ENCODE measurements around the gene ANKS1B. TPM values are rescaled to one million over a fixed set of nuclear protein-coding genes. Genes with fewer than 3 reads are reported as not detected.

Gene ANKS1B
- total and polyA plus RNA-seq, 10 of the 15 experiments (the other 5 are each of a cell fraction or from before 2014, with no cell fraction given) = 0.16 to 1.3 (median 0.82) TPM; not detected in 7

DNA sequence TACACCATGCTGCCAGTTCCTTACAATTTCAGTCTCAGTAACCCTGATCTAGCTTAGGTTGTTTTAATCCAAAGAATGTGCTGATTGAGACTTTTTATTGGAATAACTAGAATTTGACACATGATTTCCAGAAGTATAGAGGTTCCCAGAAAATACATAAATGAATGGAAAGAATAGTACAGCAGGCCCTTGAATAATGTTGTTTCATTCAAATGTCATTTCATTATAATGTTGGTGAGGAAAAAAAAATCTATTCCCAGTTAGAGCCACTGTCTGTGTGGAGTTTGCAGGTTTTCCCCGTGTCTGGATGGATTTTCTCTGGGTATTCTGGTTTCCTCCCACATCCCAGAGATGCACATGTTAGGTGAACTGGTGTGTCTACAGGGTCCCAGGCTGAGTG, 610.7 kb downstream of the ANKS1B start (continued):
- TF ChIP-seq, protein P1, sequence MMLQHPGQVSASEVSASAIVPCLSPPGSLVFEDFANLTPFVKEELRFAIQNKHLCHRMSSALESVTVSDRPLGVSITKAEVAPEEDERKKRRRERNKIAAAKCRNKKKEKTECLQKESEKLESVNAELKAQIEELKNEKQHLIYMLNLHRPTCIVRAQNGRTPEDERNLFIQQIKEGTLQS (IDR thresholded peaks at IDR 0.05; ENCODE audit: borderline replicate concordance, extremely low read depth, low read depth, low read length) = no peak
- TF ChIP-seq, protein P2, sequence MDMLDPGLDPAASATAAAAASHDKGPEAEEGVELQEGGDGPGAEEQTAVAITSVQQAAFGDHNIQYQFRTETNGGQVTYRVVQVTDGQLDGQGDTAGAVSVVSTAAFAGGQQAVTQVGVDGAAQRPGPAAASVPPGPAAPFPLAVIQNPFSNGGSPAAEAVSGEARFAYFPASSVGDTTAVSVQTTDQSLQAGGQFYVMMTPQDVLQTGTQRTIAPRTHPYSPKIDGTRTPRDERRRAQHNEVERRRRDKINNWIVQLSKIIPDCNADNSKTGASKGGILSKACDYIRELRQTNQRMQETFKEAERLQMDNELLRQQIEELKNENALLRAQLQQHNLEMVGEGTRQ (IDR thresholded peaks at IDR 0.05; ENCODE audit: borderline replicate concordance, low read depth, low read length) = no peak

DNA sequence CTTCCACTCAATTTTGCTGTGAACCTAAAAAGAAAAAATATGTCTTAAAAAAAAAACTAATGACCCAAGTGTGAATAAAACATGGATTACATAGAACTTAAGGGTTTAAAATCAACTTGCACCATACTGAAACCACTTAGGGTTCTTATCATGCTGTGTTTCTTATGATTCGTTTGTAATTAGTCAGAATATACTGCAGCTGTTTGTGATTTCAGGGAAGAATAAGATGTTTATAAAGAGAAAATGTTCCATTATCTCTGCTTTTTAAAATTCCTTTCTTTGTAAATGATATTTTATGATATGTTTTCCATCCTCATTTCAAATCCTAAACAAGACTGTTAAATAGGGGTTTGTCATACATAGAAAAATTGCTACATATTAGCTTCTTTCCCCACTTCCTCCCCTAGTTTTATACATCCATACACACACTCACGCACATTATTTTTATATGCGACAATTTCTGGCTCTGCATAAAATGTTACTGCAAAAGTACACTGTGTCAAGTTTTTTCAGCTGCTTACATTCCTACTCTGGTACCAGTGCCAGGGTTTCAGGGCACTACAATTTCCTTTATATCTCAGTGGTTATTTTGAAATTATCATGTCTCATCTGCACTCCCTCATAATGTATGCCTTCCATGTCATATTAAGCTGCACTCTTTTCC, 612.3 kb downstream of the ANKS1B start:
- RAD21 ChIA-PET (ENCODE audit: unreplicated experiment) = no interaction called here
- intact Hi-C loops (cut with micrococcal nuclease; ENCODE audit: unreplicated experiment) = no loop called here
- H2AFZ ChIP-seq (ENCODE audit: control insufficient read depth, low read depth, low read length) = no peak overlapping the region
- TF ChIP-seq SPI1 (IDR thresholded peaks at IDR 0.05; ENCODE audit: borderline replicate concordance, insufficient read depth, low read depth, low read length) (no peak), SMC3 (IDR thresholded peaks at IDR 0.05; ENCODE audit: borderline replicate concordance, low read length) (no peak), GATAD2B (conservative IDR thresholded peaks at IDR 0.05; ENCODE audit: low read depth) (no peak), RAD51 (IDR thresholded peaks at IDR 0.05) (no peak), SMARCA5 (IDR thresholded peaks at IDR 0.05) (no peak), MTA2 (IDR thresholded peaks at IDR 0.05; ENCODE audit: low read depth) (no peak), ZNF622 (IDR thresholded peaks at IDR 0.05) (no peak)
- TF ChIP-seq, protein P3, sequence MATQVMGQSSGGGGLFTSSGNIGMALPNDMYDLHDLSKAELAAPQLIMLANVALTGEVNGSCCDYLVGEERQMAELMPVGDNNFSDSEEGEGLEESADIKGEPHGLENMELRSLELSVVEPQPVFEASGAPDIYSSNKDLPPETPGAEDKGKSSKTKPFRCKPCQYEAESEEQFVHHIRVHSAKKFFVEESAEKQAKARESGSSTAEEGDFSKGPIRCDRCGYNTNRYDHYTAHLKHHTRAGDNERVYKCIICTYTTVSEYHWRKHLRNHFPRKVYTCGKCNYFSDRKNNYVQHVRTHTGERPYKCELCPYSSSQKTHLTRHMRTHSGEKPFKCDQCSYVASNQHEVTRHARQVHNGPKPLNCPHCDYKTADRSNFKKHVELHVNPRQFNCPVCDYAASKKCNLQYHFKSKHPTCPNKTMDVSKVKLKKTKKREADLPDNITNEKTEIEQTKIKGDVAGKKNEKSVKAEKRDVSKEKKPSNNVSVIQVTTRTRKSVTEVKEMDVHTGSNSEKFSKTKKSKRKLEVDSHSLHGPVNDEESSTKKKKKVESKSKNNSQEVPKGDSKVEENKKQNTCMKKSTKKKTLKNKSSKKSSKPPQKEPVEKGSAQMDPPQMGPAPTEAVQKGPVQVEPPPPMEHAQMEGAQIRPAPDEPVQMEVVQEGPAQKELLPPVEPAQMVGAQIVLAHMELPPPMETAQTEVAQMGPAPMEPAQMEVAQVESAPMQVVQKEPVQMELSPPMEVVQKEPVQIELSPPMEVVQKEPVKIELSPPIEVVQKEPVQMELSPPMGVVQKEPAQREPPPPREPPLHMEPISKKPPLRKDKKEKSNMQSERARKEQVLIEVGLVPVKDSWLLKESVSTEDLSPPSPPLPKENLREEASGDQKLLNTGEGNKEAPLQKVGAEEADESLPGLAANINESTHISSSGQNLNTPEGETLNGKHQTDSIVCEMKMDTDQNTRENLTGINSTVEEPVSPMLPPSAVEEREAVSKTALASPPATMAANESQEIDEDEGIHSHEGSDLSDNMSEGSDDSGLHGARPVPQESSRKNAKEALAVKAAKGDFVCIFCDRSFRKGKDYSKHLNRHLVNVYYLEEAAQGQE (IDR thresholded peaks at IDR 0.05; ENCODE audit: low read depth, low read length) = no peak
- TF ChIP-seq, protein P4, sequence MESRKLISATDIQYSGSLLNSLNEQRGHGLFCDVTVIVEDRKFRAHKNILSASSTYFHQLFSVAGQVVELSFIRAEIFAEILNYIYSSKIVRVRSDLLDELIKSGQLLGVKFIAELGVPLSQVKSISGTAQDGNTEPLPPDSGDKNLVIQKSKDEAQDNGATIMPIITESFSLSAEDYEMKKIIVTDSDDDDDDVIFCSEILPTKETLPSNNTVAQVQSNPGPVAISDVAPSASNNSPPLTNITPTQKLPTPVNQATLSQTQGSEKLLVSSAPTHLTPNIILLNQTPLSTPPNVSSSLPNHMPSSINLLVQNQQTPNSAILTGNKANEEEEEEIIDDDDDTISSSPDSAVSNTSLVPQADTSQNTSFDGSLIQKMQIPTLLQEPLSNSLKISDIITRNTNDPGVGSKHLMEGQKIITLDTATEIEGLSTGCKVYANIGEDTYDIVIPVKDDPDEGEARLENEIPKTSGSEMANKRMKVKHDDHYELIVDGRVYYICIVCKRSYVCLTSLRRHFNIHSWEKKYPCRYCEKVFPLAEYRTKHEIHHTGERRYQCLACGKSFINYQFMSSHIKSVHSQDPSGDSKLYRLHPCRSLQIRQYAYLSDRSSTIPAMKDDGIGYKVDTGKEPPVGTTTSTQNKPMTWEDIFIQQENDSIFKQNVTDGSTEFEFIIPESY (IDR thresholded peaks at IDR 0.05) = no peak

More for the DNA sequence above, 612.3 kb downstream of the ANKS1B start:
- 61% methylated on average over 3 of the region's 3 CpGs for WGBS (ENCODE audit: insufficient coverage, insufficient replicate concordance, low lambda C conversion rate, missing lambda C conversion rate)
- H3K4me1 ChIP-seq (ENCODE audit: control insufficient read depth, insufficient read depth, low read length) = no peaks in the 10 kb centered on the region
- no peak for DNase-seq (ENCODE audit: low read depth, low spot score)
- no peak for FAIRE-seq
- H3K36me3 ChIP-seq (ENCODE audit: control insufficient read depth in 2 of 2, insufficient read depth in 2 of 2, low read length in 1 of 2) = no peaks in the 10 kb centered on the region
- no peaks in the 10 kb centered on the region for H3K79me2 ChIP-seq (ENCODE audit: control insufficient read depth, insufficient read depth, low read length)
- in situ Hi-C loops (cut with MboI) = no loop called here
- no peaks in the 10 kb centered on the region for H3K27me3 ChIP-seq (replicated peaks in 1 of 2; ENCODE audit: control insufficient read depth in 2 of 2, insufficient read depth in 2 of 2, low read length in 1 of 2)
- H4K20me1 ChIP-seq (ENCODE audit: control insufficient read depth, insufficient read depth) = no peaks in the 10 kb centered on the region
- no peaks in the 10 kb centered on the region for H3K9me3 ChIP-seq (replicated peaks; ENCODE audit: control insufficient read depth, insufficient read depth, low read length)
- ChIA-PET POLR2A (no interaction called here), CTCF (interaction anchor here (0.7 kb wide), 1 partner anchor 214 kb away, joined by 3 read pairs; no protein-coding TSS in a partner anchor), SMC1A (ENCODE audit: uncharacterized antibody, unreplicated experiment) (interaction anchor here (1.6 kb wide), 1 partner anchor 13 kb away, joined by 3 read pairs; no protein-coding TSS in a partner anchor)
- no peak overlapping the region for H3K4me2 ChIP-seq (ENCODE audit: control insufficient read depth, insufficient read depth)
- no peak overlapping the region for H3K9ac ChIP-seq (ENCODE audit: control insufficient read depth, insufficient read depth, low read length)
- BruUV-seq (replicated peaks) = no TSS peak
- ATAC-seq = no peak
- H3K27ac ChIP-seq (ENCODE audit: control insufficient read depth, insufficient read depth) = no peak overlapping the region
- no peak overlapping the region for H3K4me3 ChIP-seq
